Daoy (cell line): ENCODE measurements around the gene LSG1. TPM values are rescaled to one million over a fixed set of nuclear protein-coding genes. Genes with fewer than 3 reads are reported as not detected.

ENCODE experiments used
- DNase-seq: peaks from one replicate; pipeline ENCODE4 v3.0.0-alpha.2; 2015; ENCODE audit warnings: low read depth
- total RNA-seq: library from RNA; depleted of rRNA; stranded (reverse); fragments of >200 nt; shearing (Covaris generic); gene quantifications from 2 replicates; pipeline ENCODE4 v1.2.3, GENCODE V29; 2014

The LSG1 gene
- total RNA-seq, 1 experiment from 2014 or later, result 78.6 TPM

DNA sequence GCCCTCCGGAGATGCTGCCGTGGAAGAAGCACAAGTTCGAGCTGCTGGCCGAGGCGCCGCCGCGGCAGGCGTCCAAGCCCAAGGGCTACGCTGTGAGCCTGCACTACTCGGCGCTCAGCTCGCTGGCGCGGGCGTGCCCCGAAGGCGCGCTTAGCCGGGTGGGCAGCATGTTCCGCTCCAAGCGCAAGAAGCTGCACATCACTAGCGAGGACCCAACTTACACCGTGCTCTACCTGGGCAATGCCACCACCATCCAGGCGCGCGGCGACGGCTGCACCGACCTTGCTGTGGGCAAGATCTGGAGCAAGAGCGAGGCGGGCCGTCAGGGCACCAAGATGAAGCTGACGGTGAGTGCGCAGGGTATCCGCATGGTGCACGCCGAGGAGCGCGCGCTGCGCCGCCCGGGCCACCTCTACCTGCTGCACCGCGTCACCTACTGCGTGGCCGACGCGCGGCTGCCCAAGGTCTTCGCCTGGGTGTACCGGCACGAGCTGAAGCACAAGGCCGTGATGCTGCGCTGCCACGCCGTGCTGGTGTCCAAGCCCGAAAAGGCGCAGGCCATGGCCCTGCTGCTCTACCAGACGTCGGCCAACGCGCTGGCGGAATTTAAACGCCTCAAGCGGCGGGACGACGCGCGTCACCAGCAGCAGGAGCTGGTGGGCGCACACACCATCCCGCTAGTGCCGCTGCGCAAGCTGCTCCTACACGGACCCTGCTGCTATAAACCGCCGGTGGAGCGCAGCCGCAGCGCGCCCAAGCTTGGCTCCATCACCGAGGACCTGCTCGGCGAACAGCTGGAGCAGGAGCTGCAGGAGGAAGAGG, 15.0 kb upstream of the LSG1 start:
- peak; percentile 50 for DNase-seq

DNA sequence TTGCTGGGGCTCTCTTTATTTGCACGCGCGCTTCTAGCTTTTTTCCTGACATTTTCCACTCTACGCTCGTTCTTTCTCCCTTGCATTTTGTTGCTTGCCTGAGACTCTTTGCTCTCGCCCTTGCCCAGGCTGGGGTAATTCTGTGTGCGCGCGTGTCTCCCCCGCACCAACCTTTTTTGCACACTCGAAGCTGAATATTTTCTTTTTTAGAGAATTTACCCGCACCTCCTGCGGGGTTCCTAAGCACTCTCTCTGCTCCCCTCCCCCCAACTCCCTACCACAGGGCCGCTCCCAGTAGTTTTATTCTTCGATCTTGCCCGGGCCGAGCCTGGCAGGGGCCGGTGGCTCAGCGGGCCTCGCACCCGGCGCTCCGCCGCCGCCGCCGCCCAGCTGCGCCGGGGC, 14.4 kb upstream of the LSG1 start:
- DNase-seq, result no peak

DNA sequence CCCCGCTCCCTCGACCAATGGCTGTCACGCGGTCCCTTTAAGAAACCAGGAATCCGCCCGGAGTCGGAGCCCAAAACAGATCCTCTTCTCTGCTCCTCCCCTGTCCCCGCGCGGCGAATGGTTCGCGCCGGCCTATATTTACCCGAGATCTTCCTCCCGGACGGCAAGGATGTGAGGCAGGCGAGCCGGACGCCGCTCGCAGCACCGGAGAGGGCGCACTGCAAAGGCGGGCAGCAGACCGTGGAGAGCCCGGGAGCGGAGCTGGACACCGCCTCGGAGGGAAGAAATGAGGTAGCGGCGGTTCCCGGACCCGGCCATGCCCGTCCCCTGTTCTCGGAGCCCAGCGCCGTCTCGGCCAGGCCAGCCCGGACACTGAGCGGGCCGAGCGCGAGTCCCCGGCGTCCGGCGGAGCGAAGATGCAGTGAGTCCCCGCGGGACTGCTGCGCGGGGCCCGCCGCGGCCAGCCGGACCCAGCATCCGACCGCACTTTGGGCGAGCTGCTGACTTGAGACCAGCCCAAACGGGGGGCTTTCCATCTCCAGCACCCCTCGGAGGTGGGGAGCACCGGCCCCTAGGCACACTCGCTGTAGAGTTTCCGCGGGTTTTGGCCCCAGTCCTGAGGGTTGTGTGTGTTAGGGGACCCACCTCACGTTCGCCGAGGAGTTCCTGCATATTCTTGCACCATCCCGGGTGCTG, 13.9 kb upstream of the LSG1 start, which contains the start of gene FAM43A:
Gene FAM43A, plus strand, starts transcription at position 166 of the 696 bp plus-strand sequence. CDS start 944 bp downstream, outside the sequence.
- DNase-seq, result peak; percentile 96

DNA sequence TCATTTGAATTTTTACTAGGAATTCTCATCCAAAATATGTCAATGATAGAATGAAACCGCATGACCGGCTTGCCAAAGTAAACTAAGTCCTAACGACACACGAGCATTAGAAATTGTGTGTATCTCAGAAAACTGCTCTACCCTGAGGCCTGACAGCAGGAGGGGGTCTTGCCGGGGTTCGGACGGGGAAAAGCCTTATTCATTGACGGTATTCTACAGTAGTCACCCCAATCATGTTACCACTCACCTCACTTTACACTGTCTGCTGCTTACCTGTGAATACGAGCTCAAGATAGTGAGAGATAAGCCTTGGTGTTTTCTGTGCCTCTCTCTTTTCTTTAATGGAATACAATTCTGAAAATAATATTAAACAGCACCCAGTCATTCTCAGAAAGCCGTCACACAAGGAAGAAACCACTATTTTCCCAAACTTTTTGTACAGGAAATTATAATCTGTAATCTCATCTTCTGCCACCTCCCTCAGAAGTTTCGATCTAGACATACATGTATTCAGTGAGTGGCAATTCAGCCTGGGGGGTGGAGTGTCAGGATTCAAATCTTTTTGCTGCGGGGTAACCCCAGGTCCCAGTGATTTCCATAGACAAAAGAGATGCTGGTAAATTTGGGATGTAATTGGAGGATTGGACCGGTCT, 13.2 kb upstream of the LSG1 start:
- no peak for DNase-seq

DNA sequence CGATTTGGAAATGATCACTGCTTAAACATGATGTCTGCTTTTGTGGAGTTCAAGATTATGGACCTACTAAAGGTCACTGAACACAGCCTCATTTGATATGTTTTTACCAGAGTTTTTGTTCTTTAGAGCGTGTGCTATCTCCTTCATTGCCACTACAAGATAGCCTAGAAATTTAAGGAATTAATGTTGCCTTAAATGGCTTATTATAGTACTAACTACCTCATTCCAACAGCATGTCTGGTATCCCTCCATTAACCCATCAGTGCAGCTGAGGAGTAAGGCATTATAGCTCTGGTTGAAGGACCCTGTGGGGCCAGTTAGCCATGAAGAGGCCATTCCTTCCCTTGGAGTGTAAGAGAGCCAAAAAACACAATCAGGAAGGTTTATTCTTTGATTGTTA, 11.4 kb upstream of the LSG1 start:
- DNase-seq, result no peak

DNA sequence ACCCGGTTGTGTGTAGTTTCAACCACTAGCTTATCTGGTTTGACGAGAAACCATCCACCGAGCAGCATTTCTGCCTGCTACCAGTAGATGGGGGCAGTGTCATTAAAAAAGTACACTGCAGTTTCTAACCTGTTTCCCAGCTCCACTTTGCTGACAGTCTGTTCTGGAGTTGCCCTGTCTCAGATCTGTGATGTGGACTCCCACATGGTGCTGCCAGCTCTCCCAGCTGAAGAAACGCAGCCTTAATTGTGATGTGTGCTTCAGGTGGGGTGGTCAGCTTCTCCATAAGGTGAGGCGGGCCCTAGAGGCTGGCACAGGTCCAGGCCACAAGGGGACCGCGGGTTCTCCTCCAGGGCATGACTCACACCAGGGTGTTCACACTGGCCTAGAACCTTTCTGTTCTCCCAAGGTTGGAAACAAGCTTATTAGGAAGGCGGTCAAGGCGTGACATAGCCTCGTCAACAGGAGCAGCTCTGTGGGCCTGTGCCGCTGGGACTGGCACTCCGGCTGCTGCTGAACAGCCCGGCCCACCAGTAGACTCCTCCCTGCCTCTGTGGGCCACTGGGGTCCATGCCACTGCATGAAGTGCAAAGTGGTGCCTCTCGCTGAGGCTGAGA, 10.8 kb upstream of the LSG1 start:
- DNase-seq, result peak; percentile 86

DNA sequence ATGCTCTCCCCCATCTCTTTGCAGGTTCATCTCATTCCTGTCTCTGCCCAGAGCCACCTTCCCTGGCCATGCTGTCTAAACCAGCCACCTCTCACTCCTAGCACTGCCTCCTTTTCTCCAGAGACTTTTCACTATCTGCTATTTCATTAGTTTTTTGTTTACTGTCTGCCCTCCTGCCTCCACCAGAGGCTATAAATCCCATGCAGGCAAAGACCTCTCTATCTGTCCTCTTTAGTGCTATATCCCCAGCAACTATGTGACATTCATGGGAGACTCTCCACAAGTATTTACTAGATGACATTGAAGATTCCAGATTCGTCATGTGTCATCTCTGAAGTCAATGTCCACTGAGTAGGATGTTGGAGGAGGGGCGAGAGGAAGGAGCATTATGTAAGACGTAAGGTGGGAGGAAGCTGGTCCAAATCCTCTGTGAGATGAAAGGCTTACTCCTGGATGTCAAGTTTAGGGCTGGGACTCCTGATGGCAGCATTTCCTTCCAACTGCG, 10.2 kb upstream of the LSG1 start:
- DNase-seq, result no peak

DNA sequence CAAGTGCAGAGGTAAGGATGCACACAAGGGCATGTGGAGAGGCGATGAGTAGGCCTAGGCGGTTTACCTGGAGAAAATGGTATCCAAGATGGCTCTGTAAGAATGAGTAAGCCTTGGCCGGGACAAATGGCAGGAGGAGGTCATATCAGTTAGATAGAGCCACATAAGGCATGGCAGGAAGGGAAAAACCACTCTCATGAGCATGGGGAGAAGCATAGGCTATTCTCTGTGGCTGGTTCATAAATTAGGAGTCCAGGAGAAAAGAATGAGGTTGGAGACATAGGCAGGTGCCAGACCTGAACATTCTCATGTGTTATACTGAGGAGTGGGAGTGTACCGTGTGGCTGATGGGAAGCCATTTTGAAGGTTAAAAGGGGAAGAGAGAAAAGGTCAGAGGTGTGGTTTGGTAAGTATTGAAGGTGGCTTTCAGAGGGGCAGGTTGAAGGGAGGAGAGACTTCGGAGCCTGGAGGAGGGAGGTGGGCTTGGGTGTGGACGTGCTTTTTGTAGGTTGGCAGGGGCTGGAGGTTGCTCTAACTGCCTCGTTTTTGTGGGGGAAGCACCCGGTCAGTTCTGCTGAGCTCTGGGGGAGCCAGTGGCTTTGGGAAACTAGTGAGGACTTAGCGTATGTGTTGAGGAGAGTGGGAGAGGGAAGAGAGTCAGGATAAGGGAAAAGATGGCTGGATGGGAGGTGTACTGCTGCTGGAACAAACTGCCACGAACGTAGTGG, 9.1 kb upstream of the LSG1 start:
- DNase-seq, result no peak

DNA sequence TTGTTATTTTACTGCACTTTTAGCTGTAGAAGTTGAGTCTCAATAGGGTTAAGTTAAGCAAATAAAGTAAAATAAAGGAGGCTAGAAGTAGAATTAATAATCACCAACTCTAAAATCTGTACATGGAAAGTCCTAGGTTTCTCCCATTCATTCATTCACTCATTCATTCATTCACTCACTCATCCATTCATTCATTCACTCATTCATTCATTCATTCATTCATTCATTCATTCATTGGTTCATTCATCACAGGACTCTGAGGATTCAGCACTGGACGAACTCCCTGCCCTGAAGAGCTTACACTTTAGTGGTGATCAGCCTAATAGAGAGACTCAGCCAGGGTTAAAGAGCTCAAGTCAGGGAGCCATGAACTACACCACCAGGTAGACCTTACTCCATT, 4.5 kb upstream of the LSG1 start:
- DNase-seq, result no peak

DNA sequence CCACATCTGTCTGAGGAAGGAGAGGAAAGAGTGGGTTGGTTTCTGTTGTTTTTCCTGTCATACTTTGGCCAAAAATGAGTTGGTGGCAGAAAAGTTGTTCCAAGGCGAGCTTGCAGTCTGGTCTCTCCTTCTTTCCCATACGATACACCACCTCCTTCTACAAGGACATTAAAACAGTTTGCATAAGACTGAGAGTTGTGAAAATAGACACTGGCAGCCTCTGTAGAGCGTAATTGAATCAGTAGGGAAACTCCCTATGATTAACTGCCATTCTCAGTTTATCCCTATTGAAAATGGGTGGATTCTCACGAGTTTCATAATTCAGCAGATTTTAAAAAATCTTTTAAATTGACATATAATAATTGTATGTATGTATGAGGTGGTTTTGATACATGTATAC, 3.7 kb upstream of the LSG1 start:
- DNase-seq, result no peak

DNA sequence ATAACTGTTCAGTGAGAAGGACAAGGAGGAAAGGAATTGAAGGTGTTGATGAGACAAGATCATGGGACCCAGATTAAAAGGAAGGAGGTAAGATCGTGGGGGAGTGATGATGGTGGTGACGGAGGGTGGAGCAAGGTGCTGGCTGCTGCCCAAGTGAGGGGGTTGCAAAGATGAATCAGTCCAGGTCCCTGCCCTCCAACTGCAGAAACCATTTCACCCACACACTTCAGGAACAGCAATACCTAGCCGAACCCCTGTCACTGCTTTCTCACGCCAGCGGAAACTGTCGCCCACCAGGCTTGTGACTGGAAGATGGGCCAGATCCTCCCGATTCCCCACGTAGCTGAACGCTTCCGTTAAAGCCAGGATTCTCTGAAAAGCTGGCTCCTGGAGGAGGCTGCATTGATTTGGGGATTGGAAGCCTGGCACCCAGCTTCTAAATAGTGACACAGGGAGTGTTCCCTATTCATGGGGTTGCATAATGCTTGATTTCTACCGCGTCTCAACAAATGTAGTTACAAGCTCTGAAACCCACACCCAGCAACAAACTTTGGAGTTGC, 3.2 kb upstream of the LSG1 start:
- DNase-seq, result peak; percentile 78

DNA sequence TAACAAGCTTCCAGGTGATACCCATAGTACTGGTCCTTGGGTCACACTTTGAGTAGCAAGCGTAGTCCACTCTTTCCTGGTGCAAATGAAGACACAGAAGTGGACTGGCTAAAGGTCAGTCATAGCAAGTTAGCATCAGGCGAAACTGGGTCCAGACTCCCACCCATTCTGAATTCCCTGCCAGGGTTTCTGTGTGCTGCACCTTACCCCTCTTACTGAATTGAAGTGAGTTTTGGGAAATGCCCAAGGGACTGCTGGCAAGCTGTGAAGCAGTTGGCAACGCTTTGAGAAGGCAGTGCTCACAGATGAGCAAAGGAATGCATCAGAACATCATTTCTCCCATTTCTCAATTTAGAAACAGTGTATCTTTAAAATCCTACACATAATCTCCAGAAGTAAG, 1.8 kb upstream of the LSG1 start:
- DNase-seq, result no peak

DNA sequence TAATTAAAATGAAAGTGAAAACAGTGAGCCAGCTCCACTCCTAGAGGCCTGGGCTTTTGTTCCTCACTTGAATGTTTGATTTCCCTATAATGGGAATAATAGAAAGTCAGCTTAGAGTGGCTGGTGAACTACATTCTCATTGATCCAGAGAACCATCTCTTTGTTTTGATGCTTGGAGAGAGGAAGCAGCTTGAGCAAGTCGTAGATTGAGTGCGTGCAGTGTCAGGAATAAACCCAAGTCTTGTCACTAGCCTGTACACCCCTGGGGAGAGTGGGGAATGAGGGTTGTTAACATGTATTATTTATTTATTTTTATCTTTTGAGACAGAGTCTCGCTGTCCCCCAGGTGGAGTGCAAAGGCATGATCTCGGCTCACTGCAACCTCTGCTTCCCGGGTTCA, 885 bp upstream of the LSG1 start:
- DNase-seq, result no peak

DNA sequence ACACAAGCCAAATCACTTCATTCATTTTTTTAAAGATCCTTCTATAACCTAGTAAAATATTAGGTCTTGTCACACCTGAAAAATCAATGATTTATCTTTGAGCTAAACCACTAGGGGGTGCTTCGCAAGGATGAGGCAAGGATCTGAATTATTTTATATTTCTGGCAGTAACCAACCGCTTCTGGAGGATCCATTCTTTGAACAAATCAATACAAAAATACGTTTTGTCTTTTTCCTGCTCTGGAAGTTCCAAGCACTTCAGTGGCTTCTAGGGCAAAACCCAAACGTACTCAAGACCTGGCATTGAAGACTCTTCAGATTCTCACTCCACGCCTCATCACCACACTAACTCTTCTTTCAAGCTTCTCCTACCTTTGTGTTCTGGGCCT, 486 bp downstream of the LSG1 start:
- no peak for DNase-seq

DNA sequence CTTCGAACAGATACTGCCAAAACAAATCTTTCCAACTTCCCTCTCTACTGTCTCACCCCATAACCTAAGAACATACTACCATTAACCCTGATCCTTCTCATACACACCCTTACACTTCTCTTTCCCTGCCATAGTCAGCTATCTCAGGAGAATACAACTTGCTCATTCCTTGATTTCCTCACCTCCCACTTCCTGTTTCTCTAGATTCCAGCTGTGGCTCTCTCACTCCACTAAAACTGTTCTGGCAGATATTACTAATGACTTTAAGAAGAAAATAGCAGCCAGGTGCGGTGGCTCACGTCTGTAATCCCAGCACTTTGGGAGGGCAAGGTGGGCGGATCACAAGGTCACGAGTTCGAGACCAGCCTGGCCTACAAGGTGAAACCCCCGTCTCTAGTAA, 4.6 kb downstream of the LSG1 start:
- DNase-seq, result no peak

DNA sequence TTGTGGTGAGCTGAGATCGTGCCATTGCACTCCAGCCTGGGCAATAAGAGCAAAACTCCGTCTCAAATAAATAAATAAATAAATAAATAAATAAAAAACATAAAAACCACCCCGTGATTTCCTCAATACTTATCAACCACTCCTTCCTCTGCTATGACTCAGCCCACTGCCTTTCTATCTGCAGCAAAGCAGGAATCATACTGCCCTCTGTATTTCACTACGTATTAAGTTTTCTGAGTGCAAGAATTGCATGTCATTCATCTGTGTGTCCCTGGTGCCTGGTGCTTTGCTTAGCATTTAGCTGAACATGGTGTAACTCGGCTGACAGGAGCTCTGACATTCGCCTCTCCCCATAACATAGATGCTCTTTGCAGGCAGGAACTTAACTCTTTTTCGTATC, 7.1 kb downstream of the LSG1 start:
- no peak for DNase-seq

DNA sequence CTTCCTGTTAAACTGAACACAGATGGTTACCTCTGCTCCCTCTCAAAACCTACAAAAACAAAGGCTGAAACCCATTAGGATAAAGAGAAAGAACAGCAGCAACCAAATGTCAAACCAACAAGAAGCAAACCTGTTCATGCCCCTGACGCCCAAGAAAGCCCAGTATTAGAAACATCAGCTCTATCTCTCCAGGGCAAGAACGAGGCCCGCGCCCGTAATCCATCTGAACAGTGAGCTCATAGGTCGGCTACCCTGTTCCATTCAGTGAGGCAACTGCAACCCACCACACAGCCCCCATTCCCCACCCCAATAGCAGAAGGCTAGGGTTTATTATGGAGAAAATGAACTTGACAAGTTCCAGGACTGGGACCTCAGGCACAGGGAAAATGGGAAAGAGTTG, 10.0 kb downstream of the LSG1 start:
- no peak for DNase-seq

DNA sequence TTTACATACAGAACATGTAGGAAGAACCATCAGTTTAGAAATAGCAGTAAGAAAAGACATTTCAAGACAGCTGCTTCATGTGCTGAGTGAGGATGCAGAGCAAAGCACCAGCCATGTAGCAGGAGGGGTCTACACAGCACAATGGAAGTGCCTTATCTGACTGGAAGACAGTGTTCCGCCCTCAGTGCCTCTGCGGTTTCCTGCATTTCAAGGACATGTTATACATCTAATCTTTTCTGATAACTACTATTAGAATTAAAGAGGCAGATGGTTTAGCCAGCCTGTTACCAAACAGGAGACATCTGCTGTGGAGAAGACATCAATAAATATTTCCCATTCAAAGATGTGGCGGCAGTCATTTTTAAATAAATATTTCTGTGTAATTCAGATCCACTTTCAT, 10.6 kb downstream of the LSG1 start:
- DNase-seq, result no peak

DNA sequence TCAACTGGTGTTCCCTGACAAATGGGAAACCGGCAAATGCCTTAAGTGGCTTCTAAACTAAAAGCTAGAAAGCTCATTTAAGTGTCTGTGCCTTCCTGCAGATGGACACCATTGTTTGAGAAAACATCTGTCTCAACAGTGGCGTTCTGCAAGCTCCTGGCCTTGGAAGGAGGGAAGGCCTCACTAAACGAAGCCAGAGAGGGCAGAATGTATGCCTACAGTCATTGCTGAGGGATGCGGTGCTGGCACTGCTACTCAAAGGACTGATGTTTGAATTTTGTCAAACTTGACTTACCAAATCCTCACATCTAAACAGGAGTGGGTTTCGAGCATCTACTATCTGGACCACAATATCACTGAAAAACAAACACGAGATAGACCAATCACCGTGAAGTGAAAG, 12.2 kb downstream of the LSG1 start:
- no peak for DNase-seq

DNA sequence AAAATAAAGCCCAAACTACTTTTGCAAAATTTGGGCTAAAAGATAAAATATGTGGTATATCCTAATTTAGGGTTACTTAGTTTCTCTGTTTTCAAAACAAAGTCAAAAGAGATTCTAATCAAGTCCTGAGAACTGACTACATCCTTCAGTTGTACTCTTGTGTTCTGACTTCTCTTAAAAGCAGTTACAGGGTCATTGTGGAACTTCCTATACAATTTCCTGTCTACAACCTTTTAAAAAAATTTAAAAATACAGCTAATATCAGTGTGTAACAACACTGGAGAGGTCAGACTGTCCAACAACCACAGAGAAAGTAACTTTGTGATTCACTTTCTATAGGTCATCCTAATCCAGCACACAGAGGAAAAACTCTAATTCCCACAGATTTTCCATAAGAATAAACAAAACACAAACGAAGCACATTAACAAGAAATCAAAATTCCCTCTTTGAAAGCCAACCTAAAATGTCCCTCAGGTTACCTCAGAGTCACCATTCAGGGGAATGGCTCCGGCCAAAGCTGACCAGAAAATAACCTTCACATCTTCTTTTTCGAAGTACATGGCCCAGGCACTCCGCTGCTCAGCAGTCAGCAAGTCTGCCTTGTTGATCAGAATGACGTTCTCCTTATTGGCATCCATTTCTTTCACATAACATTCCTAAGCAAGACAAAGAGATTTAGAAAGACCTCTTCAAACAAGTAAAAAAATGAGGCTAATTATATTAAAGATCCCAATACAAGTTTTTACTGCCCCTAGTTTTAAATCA, 13.3 kb downstream of the LSG1 start:
- no peak for DNase-seq
